PFSK-1 (cell line): Measurements from ENCODE around the gene CLIC4.

Experiments
- FOXP2 ChIP-seq: optimal IDR thresholded peaks from 2 replicates; pipeline ENCODE3; 2011; ENCODE audit warnings: borderline replicate concordance, control low read depth, inconsistent platforms; ENCODE audit not compliant: insufficient read depth; ENCODE audit errors: extremely low read length, extremely low read depth
- POLR2AphosphoS5 ChIP-seq: IDR thresholded peaks from 2 replicates; pipeline ENCODE4 v1.6.1; 2012; ENCODE audit warnings: low read depth, mild to moderate bottlenecking, control low read depth, low read length, moderate library complexity
- SIN3A ChIP-seq: IDR thresholded peaks from 2 replicates; pipeline ENCODE4 v1.6.1; 2012; ENCODE audit warnings: mild to moderate bottlenecking, low read length, moderate library complexity, borderline replicate concordance; ENCODE audit not compliant: insufficient read depth
- TAF1 ChIP-seq: IDR thresholded peaks from 2 replicates; pipeline ENCODE4 v1.6.1; 2012; ENCODE audit warnings: low read length, control low read depth, borderline replicate concordance; ENCODE audit not compliant: insufficient read depth
- TF ChIP-seq, protein P1 (sequence below), 2 experiments: IDR thresholded peaks; 2 replicates each; pipeline versions ENCODE4 v1.6.1 to v1.8.0; 2011 to 2012; ENCODE audit warnings: low read depth in 2 of 2, low read length in 2 of 2, control low read depth in 1 of 2, inconsistent platforms in 1 of 2, mild to moderate bottlenecking in 1 of 2, moderate library complexity in 1 of 2; ENCODE audit not compliant: insufficient read depth in 1 of 2

CLIC4 gene

DNA sequence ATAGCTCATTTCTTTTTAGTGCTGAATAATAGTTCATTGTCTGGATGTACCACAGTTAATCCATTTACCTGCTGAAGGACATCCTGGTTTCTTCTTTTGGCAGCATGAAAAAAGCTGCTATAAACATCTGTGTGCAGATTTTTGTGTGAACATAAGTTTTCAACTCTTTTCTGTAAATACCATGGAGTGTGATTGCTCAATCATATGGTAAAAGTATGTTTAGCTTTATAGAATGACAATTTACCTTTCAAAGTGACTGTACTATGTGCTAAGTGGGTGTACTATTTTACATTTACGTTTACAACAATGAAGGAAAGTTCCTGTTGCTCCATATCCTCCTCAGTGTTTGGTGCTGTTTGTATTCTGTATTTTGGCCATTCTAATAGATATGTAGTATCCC, 135.8 kb downstream of the CLIC4 start:
- TF ChIP-seq SIN3A (no peak), TAF1 (no peak), FOXP2 (no peak), POLR2AphosphoS5 (no peak)
- TF ChIP-seq, protein P1, sequence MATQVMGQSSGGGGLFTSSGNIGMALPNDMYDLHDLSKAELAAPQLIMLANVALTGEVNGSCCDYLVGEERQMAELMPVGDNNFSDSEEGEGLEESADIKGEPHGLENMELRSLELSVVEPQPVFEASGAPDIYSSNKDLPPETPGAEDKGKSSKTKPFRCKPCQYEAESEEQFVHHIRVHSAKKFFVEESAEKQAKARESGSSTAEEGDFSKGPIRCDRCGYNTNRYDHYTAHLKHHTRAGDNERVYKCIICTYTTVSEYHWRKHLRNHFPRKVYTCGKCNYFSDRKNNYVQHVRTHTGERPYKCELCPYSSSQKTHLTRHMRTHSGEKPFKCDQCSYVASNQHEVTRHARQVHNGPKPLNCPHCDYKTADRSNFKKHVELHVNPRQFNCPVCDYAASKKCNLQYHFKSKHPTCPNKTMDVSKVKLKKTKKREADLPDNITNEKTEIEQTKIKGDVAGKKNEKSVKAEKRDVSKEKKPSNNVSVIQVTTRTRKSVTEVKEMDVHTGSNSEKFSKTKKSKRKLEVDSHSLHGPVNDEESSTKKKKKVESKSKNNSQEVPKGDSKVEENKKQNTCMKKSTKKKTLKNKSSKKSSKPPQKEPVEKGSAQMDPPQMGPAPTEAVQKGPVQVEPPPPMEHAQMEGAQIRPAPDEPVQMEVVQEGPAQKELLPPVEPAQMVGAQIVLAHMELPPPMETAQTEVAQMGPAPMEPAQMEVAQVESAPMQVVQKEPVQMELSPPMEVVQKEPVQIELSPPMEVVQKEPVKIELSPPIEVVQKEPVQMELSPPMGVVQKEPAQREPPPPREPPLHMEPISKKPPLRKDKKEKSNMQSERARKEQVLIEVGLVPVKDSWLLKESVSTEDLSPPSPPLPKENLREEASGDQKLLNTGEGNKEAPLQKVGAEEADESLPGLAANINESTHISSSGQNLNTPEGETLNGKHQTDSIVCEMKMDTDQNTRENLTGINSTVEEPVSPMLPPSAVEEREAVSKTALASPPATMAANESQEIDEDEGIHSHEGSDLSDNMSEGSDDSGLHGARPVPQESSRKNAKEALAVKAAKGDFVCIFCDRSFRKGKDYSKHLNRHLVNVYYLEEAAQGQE (IDR thresholded peaks at IDR 0.05; ENCODE audit: insufficient read depth in 1 of 2, low read depth in 2 of 2, low read length in 2 of 2), result no peak

GRCh38 chr1:24884751-24885150, 139.5 kb downstream of the CLIC4 start:
- no peak for TF ChIP-seq SIN3A
- TF ChIP-seq, protein P1 (IDR thresholded peaks at IDR 0.05; ENCODE audit: insufficient read depth in 1 of 2, low read depth in 2 of 2, low read length in 2 of 2), result no peak
- no peak for TF ChIP-seq FOXP2
- no peak for TF ChIP-seq POLR2AphosphoS5
- no peak for TF ChIP-seq TAF1

DNA sequence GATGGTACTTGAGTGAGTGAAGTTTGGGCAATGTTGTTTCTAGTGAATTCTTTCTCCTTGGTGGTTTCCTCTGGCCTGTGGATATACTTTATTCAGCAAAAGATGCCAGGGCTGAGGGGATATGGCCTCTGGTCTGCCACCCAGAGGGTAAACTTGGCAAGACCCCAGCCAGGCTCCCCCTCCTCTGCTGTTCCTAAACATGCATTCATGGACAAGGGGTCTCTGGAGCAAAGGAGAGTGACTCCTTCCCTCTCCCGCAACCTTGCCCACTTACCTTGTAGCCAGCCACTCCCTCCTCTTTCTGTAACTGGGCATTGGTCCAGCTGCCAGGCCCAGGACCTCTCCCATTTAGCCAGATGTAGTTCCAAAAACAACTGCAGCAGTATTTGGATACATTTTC, 141.0 kb downstream of the CLIC4 start:
- TF ChIP-seq FOXP2 (no peak), SIN3A (no peak), POLR2AphosphoS5 (no peak)

DNA sequence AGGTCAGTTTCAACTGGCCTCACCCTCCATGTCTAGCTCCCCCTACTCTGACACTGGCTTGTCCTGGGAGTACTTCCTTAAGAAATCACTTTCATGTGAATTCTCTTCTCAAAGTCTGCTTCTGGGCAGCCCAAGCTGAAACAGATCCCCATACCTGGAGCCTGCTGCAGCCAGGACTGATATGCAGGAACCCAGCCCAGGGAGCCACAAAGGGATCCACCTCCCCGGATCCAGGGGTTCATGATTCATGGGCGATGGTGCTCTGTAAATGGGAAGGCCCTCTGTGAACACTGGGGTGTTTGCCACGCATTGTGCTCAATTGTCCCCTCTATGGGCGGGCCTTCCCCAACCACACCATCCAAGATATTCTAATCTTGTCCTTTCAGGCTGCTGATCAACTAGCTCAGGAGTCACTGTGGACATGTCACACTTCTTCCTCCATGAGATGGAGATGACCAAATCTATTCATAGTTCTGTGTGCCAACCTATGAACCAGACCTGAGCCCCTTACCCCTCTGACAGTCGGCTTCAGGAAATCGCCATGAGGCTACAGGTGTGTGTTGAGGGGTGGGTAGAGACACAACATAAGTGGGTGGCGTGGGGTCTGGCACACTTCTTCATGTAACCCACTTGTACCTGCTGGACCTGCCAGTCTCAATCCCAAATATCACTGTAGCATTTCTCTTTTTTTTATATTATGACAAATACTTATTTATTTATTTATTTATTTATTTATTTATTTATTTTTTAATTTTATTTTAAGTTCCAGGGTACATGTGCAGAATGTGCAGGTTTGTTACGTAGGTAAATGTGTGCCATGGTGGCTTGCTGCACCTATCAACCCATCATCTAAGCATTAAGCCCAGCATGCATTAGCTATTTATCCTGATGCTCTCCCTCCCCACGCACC, 143.1 kb downstream of the CLIC4 start:
- TF ChIP-seq TAF1, result no peak
- TF ChIP-seq, protein P1 (IDR thresholded peaks at IDR 0.05; ENCODE audit: insufficient read depth in 1 of 2, low read depth in 2 of 2, low read length in 2 of 2), result no peak
- TF ChIP-seq FOXP2, result no peak
- no peak for TF ChIP-seq SIN3A
- no peak for TF ChIP-seq POLR2AphosphoS5

DNA sequence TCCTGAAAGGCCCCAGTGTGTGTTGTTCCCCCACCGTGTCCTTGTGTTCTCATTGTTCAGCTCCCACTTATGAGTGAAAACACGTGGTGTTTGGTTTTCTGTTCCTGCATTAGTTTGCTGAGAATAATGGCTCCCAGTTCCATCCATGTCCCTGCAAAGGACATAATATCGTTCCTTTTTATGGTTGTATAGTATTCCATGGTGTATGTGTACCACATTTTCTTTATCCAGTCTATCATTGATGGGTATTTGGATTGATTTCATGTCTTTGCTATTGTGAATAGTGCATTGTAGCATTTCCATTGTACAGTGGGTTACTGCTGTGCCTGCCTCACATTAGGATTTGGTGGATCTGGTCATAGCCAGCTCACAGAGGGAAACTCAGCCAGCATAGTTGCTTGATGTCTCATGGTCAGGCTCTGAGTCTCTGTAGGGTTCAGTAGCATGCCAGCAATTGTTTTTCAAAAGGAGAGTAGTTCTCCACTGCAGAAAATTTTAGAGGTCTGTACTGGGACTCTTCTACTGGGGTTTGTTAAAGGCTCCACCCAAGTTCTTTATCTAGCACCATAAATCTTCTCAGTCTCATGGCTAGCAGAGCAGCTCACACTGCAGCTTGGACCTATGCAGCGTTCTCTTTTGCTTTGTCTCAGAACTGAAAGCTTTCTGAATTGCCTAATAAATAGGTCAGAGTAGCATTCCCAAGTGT, 143.9 kb downstream of the CLIC4 start:
- TF ChIP-seq TAF1 (no peak), POLR2AphosphoS5 (no peak), FOXP2 (no peak), SIN3A (no peak)
- TF ChIP-seq, protein P1 (IDR thresholded peaks at IDR 0.05; ENCODE audit: insufficient read depth in 1 of 2, low read depth in 2 of 2, low read length in 2 of 2), result no peak
